Measurements from ENCODE around the gene XRCC4.

GRCh38 chr5:83096660-83097339 lies 19.5 kb downstream of the XRCC4 start:
- no peak for TF ChIP-seq CTCF (conservative IDR thresholded peaks at IDR 0.05)
- no peak for TF ChIP-seq ZFX (IDR thresholded peaks at IDR 0.05)
